GM10248 (cell line): ENCODE results near the gene C5orf52.

Source experiments
- CTCF ChIA-PET: fragments of 300-600 bp; sonication (Branson Sonifier 250); formaldehyde crosslinking; extraction: SDS; loops from one replicate; lab custom pipeline; 2021; ENCODE audit warnings: antibody characterized with exemption; lab: Yijun Ruan, JAX
- POLR2A ChIA-PET: fragments of 350-650 bp; sonication (Branson Sonifier 250); formaldehyde crosslinking; extraction: SDS; loops from one replicate; lab custom pipeline; 2020; ENCODE audit warnings: antibody characterized with exemption; lab: Yijun Ruan, JAX
- DNase-seq: peaks from one replicate; pipeline ENCODE4 v3.0.0; 2012; ENCODE audit errors: extremely low spot score
- CTCF ChIP-seq: IDR thresholded peaks from 2 replicates; pipeline ENCODE4 v1.5.1; 2012; ENCODE audit warnings: mild to moderate bottlenecking, low read depth; ENCODE audit errors: extremely low read depth, missing control alignments, control extremely low read depth

Gene C5orf52

GRCh38 chr5:157648275-157648990, 22.9 kb upstream of the C5orf52 start:
- no peak for DNase-seq
- TF ChIP-seq CTCF: no peak
- ChIA-PET POLR2A (no interaction called here), CTCF (interaction anchor here (1.1 kb wide), 1 partner anchor 16 kb away, joined by 3 read pairs; no protein-coding TSS in a partner anchor)

- no peak for DNase-seq
- CTCF ChIA-PET: interaction anchor here (1.1 to 1.4 kb wide), 2 partner anchors 17 to 34 kb away, joined by 3 read pairs; no protein-coding TSS in a partner anchor
- TF ChIP-seq CTCF: no peak
- POLR2A ChIA-PET: no interaction called here
These were observed 22.2 kb upstream of the C5orf52 start for GRCh38 chr5:157649101-157649500.

GRCh38 chr5:157650991-157651611, 20.2 kb upstream of the C5orf52 start:
- ChIA-PET POLR2A (no interaction called here), CTCF (interaction anchor here (1.0 to 1.6 kb wide), 2 partner anchors 19 to 53 kb away, joined by 3 to 4 read pairs; no protein-coding TSS in a partner anchor)
- DNase-seq: no peak
- TF ChIP-seq CTCF: no peak

- peak; percentile 32 for TF ChIP-seq CTCF
- DNase-seq: peak; percentile 75
- ChIA-PET CTCF (interaction anchor here (1.0 to 5.3 kb wide), 5 partner anchors 10 to 92 kb away, joined by 3 to 16 read pairs (median 5); partner anchors contain the start of gene LSM11), POLR2A (no interaction called here)
These were observed 19.5 kb upstream of the C5orf52 start for GRCh38 chr5:157651623-157652376.

- CTCF ChIA-PET: interaction anchor here (1.6 to 5.3 kb wide), 4 partner anchors 10 to 91 kb away, joined by 4 to 16 read pairs (median 6); partner anchors contain the start of gene LSM11
- no peak for TF ChIP-seq CTCF
- DNase-seq: no peak
- POLR2A ChIA-PET: no interaction called here
These were observed 19.0 kb upstream of the C5orf52 start, which contains the start of gene SOX30 for GRCh38 chr5:157652377-157652692. Gene SOX30 (minus strand): TSS chr5:157652438. CDS start chr5:157652078, 360 bp downstream.

GRCh38 chr5:157657516-157657915, 13.8 kb upstream of the C5orf52 start:
- CTCF ChIA-PET: no interaction called here
- POLR2A ChIA-PET: no interaction called here
- DNase-seq: no peak
- TF ChIP-seq CTCF: no peak
